Lower leg skin (tissue), 3 donors: ENCODE data around the gene GNAS.

Experiments used
- CTCF ChIP-seq, 3 donors: fragments of 450-650 bp; IDR thresholded peaks; one replicate each; pipeline ENCODE4 v1.5.1; 2016; ENCODE audit warnings: antibody characterized with exemption in 3 of 3, mild to moderate bottlenecking in 3 of 3, moderate library complexity in 2 of 3
- POLR2A ChIP-seq, 2 donors: fragments of 450-650 bp; IDR thresholded peaks; one replicate each; pipeline ENCODE4 v1.6.1; 2016 to 2017; ENCODE audit warnings: antibody characterized with exemption in 2 of 2, mild to moderate bottlenecking in 1 of 2, moderate library complexity in 1 of 2

GRCh38 chr20:58847463-58847862 is 5.1 kb upstream of the GNAS start:
- TF ChIP-seq POLR2A (IDR thresholded peaks at IDR 0.05) (no peak), CTCF (IDR thresholded peaks at IDR 0.05) (no peak)
